Type B pancreatic cell (in vitro differentiated cells): Measurements from ENCODE around the gene TOM1L2. TPM values are rescaled to one million over a fixed set of nuclear protein-coding genes. Genes with fewer than 3 reads are reported as not detected.

Experiments
- DNase-seq: peaks from one replicate; pipeline ENCODE4 v3.0.0; 2021; ENCODE audit warnings: mixed read lengths; ENCODE audit not compliant: unreplicated experiment; ENCODE audit errors: extremely low spot score
- H3K27ac Mint-ChIP-seq: 2 replicates; pipeline ENCODE4 v1.8.0; 2021; ENCODE audit warnings: mild to moderate bottlenecking, mixed read lengths
- H3K27me3 Mint-ChIP-seq: 2 replicates; pipeline ENCODE4 v1.8.0; 2021; ENCODE audit warnings: mixed read lengths
- H3K36me3 Mint-ChIP-seq: 2 replicates; pipeline ENCODE4 v1.8.0; 2021; ENCODE audit warnings: mixed read lengths
- H3K4me1 Mint-ChIP-seq: one replicate; pipeline ENCODE4 v1.8.0; 2021; ENCODE audit warnings: mixed read lengths; ENCODE audit not compliant: unreplicated experiment
- H3K4me3 Mint-ChIP-seq: 2 replicates; pipeline ENCODE4 v1.8.0; 2021; ENCODE audit warnings: mild to moderate bottlenecking, mixed read lengths
- H3K9me3 Mint-ChIP-seq: 2 replicates; pipeline ENCODE4 v1.8.0; 2021; ENCODE audit warnings: mixed read lengths
- total RNA-seq: library from RNA; stranded (reverse); gene quantifications from 2 replicates; pipeline ENCODE4 v1.2.1, GENCODE V29; 2021; ENCODE audit warnings: low replicate concordance
- TF ChIP-seq, protein P1 (sequence below): fragments of 200-600 bp; sonication (generic); conservative IDR thresholded peaks from 2 replicates; pipeline ENCODE4 v1.5.0; 2021; ENCODE audit warnings: antibody characterized with exemption, mild to moderate bottlenecking

The TOM1L2 gene
- total RNA-seq, 1 donor from 2014 or later = 62.5 TPM

GRCh38 chr17:17888371-17888770, 83.8 kb downstream of the TOM1L2 start:
- H3K4me1 Mint-ChIP-seq = peaks cover 21% of the 10 kb centered on the region
- peak overlapping the region; percentile 21 for H3K27ac Mint-ChIP-seq
- no peaks in the 10 kb centered on the region for H3K9me3 Mint-ChIP-seq

GRCh38 chr17:17887752-17888304, 84.4 kb downstream of the TOM1L2 start:
- Mint-ChIP-seq H3K4me1 (peaks cover 21% of the 10 kb centered on the region), H3K36me3 (peaks cover 17% of the 10 kb centered on the region), H3K27ac (no peak overlapping the region), H3K27me3 (no peaks in the 10 kb centered on the region), H3K4me3 (no peak overlapping the region), H3K9me3 (no peaks in the 10 kb centered on the region)
- no peak for DNase-seq
- TF ChIP-seq, protein P1, sequence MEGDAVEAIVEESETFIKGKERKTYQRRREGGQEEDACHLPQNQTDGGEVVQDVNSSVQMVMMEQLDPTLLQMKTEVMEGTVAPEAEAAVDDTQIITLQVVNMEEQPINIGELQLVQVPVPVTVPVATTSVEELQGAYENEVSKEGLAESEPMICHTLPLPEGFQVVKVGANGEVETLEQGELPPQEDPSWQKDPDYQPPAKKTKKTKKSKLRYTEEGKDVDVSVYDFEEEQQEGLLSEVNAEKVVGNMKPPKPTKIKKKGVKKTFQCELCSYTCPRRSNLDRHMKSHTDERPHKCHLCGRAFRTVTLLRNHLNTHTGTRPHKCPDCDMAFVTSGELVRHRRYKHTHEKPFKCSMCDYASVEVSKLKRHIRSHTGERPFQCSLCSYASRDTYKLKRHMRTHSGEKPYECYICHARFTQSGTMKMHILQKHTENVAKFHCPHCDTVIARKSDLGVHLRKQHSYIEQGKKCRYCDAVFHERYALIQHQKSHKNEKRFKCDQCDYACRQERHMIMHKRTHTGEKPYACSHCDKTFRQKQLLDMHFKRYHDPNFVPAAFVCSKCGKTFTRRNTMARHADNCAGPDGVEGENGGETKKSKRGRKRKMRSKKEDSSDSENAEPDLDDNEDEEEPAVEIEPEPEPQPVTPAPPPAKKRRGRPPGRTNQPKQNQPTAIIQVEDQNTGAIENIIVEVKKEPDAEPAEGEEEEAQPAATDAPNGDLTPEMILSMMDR = no peak

More at GRCh38 chr17:17888371-17888770, 83.8 kb downstream of the TOM1L2 start:
- Mint-ChIP-seq H3K4me3 (no peak overlapping the region), H3K36me3 (peaks cover 23% of the 10 kb centered on the region), H3K27me3 (no peaks in the 10 kb centered on the region)
- no peak for DNase-seq
- TF ChIP-seq, protein P1 = no peak

DNA sequence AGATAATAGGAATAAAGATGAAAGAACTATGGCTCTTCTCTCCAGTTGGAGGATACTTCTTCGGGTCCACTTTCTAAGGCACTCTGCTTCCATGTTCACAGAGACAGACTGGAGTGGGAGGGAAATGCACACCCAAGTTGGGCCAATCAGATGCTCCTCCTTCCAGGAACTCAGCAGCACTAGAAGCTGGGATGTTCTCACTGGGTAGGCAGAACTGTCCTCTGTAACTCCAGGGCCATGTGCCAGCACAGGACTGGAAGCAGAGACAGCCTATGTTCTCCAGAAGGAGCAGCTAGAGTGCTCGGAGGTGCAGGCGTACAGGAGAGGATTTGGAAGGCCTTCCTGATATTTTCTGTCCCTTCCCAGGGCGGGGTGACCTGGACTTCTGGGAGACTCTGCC, 85.5 kb downstream of the TOM1L2 start:
- DNase-seq = no peak
- H3K27ac Mint-ChIP-seq = no peak overlapping the region
- no peaks in the 10 kb centered on the region for H3K9me3 Mint-ChIP-seq
- peaks cover 12% of the 10 kb centered on the region for H3K36me3 Mint-ChIP-seq
- no peak overlapping the region for H3K4me3 Mint-ChIP-seq
- no peaks in the 10 kb centered on the region for H3K27me3 Mint-ChIP-seq
- TF ChIP-seq, protein P1 = no peak
- H3K4me1 Mint-ChIP-seq = peaks cover 21% of the 10 kb centered on the region

DNA sequence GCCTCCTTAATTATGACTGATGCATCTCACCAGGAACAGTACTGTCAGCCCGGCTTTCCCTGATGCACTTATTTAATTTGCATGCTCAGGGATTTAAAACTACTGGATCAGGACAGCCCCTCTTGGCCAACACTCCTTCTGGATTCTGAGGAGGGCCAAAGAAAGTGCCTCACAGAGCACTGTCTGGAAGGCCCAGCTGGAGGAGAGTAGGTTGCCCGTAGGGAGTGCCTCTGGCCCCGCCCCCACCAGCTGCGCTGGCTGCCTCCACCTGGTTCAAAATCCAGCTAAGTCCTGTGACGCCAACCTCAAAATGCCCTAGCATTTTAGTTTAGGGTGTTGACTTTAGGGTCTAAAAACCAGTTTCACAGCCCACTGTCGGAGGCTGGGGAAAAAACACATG, 86.0 kb downstream of the TOM1L2 start:
- peaks cover 20% of the 10 kb centered on the region for H3K4me1 Mint-ChIP-seq
- H3K9me3 Mint-ChIP-seq = no peaks in the 10 kb centered on the region
- DNase-seq = no peak
- TF ChIP-seq, protein P1 = no peak
- no peaks in the 10 kb centered on the region for H3K27me3 Mint-ChIP-seq
- no peak overlapping the region for H3K4me3 Mint-ChIP-seq
- H3K36me3 Mint-ChIP-seq = peaks cover 16% of the 10 kb centered on the region
- no peak overlapping the region for H3K27ac Mint-ChIP-seq

GRCh38 chr17:17884391-17885357, 87.5 kb downstream of the TOM1L2 start:
- Mint-ChIP-seq H3K36me3 (peaks cover 18% of the 10 kb centered on the region), H3K27me3 (no peaks in the 10 kb centered on the region), H3K9me3 (no peaks in the 10 kb centered on the region), H3K4me1 (peaks cover 23% of the 10 kb centered on the region), H3K27ac (no peak overlapping the region), H3K4me3 (no peak overlapping the region)
- TF ChIP-seq, protein P1 = no peak
- no peak for DNase-seq
